Uterus (tissue), 2 donors: Measurements from ENCODE around the gene ACOT7.

Experiments
- CTCF ChIP-seq, 4 experiments: fragments of 200-600 bp in 2 of 4; fragments of 450-650 bp in 2 of 4; sonication (generic) in 2 of 4; IDR thresholded peaks; one replicate each; pipeline ENCODE4 v1.5.1; 2016 to 2019; ENCODE audit warnings: antibody characterized with exemption in 4 of 4, mild to moderate bottlenecking in 2 of 4, moderate library complexity in 1 of 4
- POLR2A ChIP-seq, 2 donors: fragments of 450-650 bp; IDR thresholded peaks; one replicate each; pipeline ENCODE4 v1.6.1; 2016; ENCODE audit warnings: antibody characterized with exemption in 2 of 2, mild to moderate bottlenecking in 1 of 2, moderate library complexity in 1 of 2

- TF ChIP-seq POLR2A (IDR thresholded peaks at IDR 0.05), result no peak
- TF ChIP-seq CTCF (IDR thresholded peaks at IDR 0.05), result no peak
Measured at GRCh38 chr1:6272868-6273267, 120.7 kb downstream of the ACOT7 start.
